Dendritic cell treated with granulocyte-macrophage colony-stimulating factor and Interleukin-4, amounts not matched to agents 40 ng/mL and 50 ng/mL, for 4 days (primary cell): Measurements from ENCODE around the gene GABRB2.
"Not testable (repeated sequence)": the region's sequence is repeated elsewhere in the genome, so short reads cannot be mapped to it uniquely, and the experiment has no call there.

Experiments used
- H3K27ac Mint-ChIP-seq: one replicate; pipeline ENCODE4 v1.8.0; 2022; ENCODE audit warnings: mild to moderate bottlenecking, mixed read lengths
- H3K27me3 Mint-ChIP-seq: one replicate; pipeline ENCODE4 v1.8.0; 2022; ENCODE audit warnings: mild to moderate bottlenecking, mixed read lengths
- H3K36me3 Mint-ChIP-seq: one replicate; pipeline ENCODE4 v1.8.0; 2022; ENCODE audit warnings: low read depth, mixed read lengths
- H3K4me1 Mint-ChIP-seq: one replicate; pipeline ENCODE4 v1.8.0; 2022; ENCODE audit warnings: low read depth, mixed read lengths
- H3K4me3 Mint-ChIP-seq: one replicate; pipeline ENCODE4 v1.8.0; 2022; ENCODE audit warnings: mild to moderate bottlenecking, moderate library complexity, mixed read lengths
- H3K9me3 Mint-ChIP-seq: one replicate; pipeline ENCODE4 v1.8.0; 2022; ENCODE audit warnings: mixed read lengths
- intact Hi-C: fragments of 100-400 bp; cut with micrococcal nuclease; formaldehyde crosslinking; loops from one replicate; pipeline ENCODE4 v1.15.0; 2022

GABRB2 gene

GRCh38 chr5:161340012-161340411 is 206.5 kb downstream of the GABRB2 start:
- intact Hi-C loops: no loop called here
- H3K9me3 Mint-ChIP-seq: no peaks in the 10 kb centered on the region
- no peaks in the 10 kb centered on the region for H3K4me1 Mint-ChIP-seq
- H3K27ac Mint-ChIP-seq: no peak overlapping the region
- no peak overlapping the region for H3K4me3 Mint-ChIP-seq
- H3K36me3 Mint-ChIP-seq: no peaks in the 10 kb centered on the region
- H3K27me3 Mint-ChIP-seq: no peaks in the 10 kb centered on the region

- no peak overlapping the region for H3K4me3 Mint-ChIP-seq
- H3K27ac Mint-ChIP-seq: no peak overlapping the region
- intact Hi-C loops: no loop called here
- peaks cover 12% of the 10 kb centered on the region for H3K9me3 Mint-ChIP-seq
- H3K27me3 Mint-ChIP-seq: no peaks in the 10 kb centered on the region
- H3K4me1 Mint-ChIP-seq: no peaks in the 10 kb centered on the region
- no peaks in the 10 kb centered on the region for H3K36me3 Mint-ChIP-seq
Measured at GRCh38 chr5:161333194-161333880, 213.2 kb downstream of the GABRB2 start.

GRCh38 chr5:161332343-161332742 is 214.2 kb downstream of the GABRB2 start:
- intact Hi-C loops: no loop called here
- no peak overlapping the region for H3K4me3 Mint-ChIP-seq
- H3K27me3 Mint-ChIP-seq: no peaks in the 10 kb centered on the region
- H3K36me3 Mint-ChIP-seq: no peaks in the 10 kb centered on the region
- H3K9me3 Mint-ChIP-seq: peaks cover 12% of the 10 kb centered on the region
- H3K27ac Mint-ChIP-seq: no peak overlapping the region
- no peaks in the 10 kb centered on the region for H3K4me1 Mint-ChIP-seq

- Mint-ChIP-seq H3K4me1 (no peaks in the 10 kb centered on the region), H3K4me3 (no peak overlapping the region), H3K9me3 (peaks cover 7% of the 10 kb centered on the region), H3K27me3 (no peaks in the 10 kb centered on the region), H3K36me3 (no peaks in the 10 kb centered on the region), H3K27ac (no peak overlapping the region)
- intact Hi-C loops: no loop called here
Measured at GRCh38 chr5:161314033-161314432, 232.5 kb downstream of the GABRB2 start.

- H3K36me3 Mint-ChIP-seq: no peaks in the 10 kb centered on the region
- H3K4me3 Mint-ChIP-seq: no peak overlapping the region
- H3K27me3 Mint-ChIP-seq: no peaks in the 10 kb centered on the region
- no peak overlapping the region for H3K27ac Mint-ChIP-seq
- peaks cover 7% of the 10 kb centered on the region for H3K9me3 Mint-ChIP-seq
- intact Hi-C loops: no loop called here
- H3K4me1 Mint-ChIP-seq: no peaks in the 10 kb centered on the region
Measured at GRCh38 chr5:161312882-161313281, 233.6 kb downstream of the GABRB2 start.

- no peaks in the 10 kb centered on the region for H3K27me3 Mint-ChIP-seq
- no peaks in the 10 kb centered on the region for H3K36me3 Mint-ChIP-seq
- H3K4me1 Mint-ChIP-seq: no peaks in the 10 kb centered on the region
- H3K4me3 Mint-ChIP-seq: no peak overlapping the region
- intact Hi-C loops: no loop called here
- no peak overlapping the region for H3K27ac Mint-ChIP-seq
- peaks cover 7% of the 10 kb centered on the region for H3K9me3 Mint-ChIP-seq
Measured at GRCh38 chr5:161311965-161312364, 234.6 kb downstream of the GABRB2 start.

- H3K36me3 Mint-ChIP-seq: no peaks in the 10 kb centered on the region
- no peaks in the 10 kb centered on the region for H3K4me1 Mint-ChIP-seq
- intact Hi-C loops: no loop called here
- H3K27me3 Mint-ChIP-seq: no peaks in the 10 kb centered on the region
- H3K4me3 Mint-ChIP-seq: no peak overlapping the region
- H3K9me3 Mint-ChIP-seq: peaks cover 7% of the 10 kb centered on the region
- no peak overlapping the region for H3K27ac Mint-ChIP-seq
Measured at GRCh38 chr5:161311146-161311708, 235.3 kb downstream of the GABRB2 start.

- Mint-ChIP-seq H3K27ac (no peak overlapping the region), H3K4me1 (no peaks in the 10 kb centered on the region)
- intact Hi-C loops: no loop called here
Measured at GRCh38 chr5:161306351-161306995, 240.1 kb downstream of the GABRB2 start.

GRCh38 chr5:161305601-161306000 is 240.9 kb downstream of the GABRB2 start:
- Mint-ChIP-seq H3K9me3 (peaks cover 7% of the 10 kb centered on the region), H3K4me3 (no peak overlapping the region), H3K36me3 (no peaks in the 10 kb centered on the region), H3K4me1 (no peaks in the 10 kb centered on the region), H3K27me3 (no peaks in the 10 kb centered on the region), H3K27ac (no peak overlapping the region)
- intact Hi-C loops: no loop called here

More at GRCh38 chr5:161306351-161306995, 240.1 kb downstream of the GABRB2 start:
- Mint-ChIP-seq H3K36me3 (no peaks in the 10 kb centered on the region), H3K27me3 (no peaks in the 10 kb centered on the region), H3K9me3 (peaks cover 7% of the 10 kb centered on the region), H3K4me3 (no peak overlapping the region)

- H3K27ac Mint-ChIP-seq: no peak overlapping the region
Measured at GRCh38 chr5:161302559-161302958, 244.0 kb downstream of the GABRB2 start.

GRCh38 chr5:161301586-161301985 is 244.9 kb downstream of the GABRB2 start:
- H3K27ac Mint-ChIP-seq: no peak overlapping the region

More at GRCh38 chr5:161302559-161302958, 244.0 kb downstream of the GABRB2 start:
- intact Hi-C loops: no loop called here
- no peaks in the 10 kb centered on the region for H3K36me3 Mint-ChIP-seq
- peaks cover 24% of the 10 kb centered on the region for H3K9me3 Mint-ChIP-seq
- no peaks in the 10 kb centered on the region for H3K27me3 Mint-ChIP-seq
- no peaks in the 10 kb centered on the region for H3K4me1 Mint-ChIP-seq
- no peak overlapping the region for H3K4me3 Mint-ChIP-seq

GRCh38 chr5:161299053-161299452 is 247.5 kb downstream of the GABRB2 start:
- Mint-ChIP-seq H3K4me1 (no peaks in the 10 kb centered on the region), H3K9me3 (peaks cover 26% of the 10 kb centered on the region)
- intact Hi-C loops: no loop called here

More at GRCh38 chr5:161301586-161301985, 244.9 kb downstream of the GABRB2 start:
- Mint-ChIP-seq H3K36me3 (no peaks in the 10 kb centered on the region), H3K9me3 (peaks cover 26% of the 10 kb centered on the region), H3K27me3 (no peaks in the 10 kb centered on the region), H3K4me1 (no peaks in the 10 kb centered on the region), H3K4me3 (no peak overlapping the region)
- intact Hi-C loops: no loop called here

GRCh38 chr5:161297388-161297787 is 249.1 kb downstream of the GABRB2 start:
- H3K4me1 Mint-ChIP-seq, intact Hi-C loops, H3K4me3 Mint-ChIP-seq, H3K27ac Mint-ChIP-seq, H3K27me3 Mint-ChIP-seq, H3K36me3 Mint-ChIP-seq: not testable (repeated sequence)
- H3K9me3 Mint-ChIP-seq: peaks cover 26% of the 10 kb centered on the region

More at GRCh38 chr5:161299053-161299452, 247.5 kb downstream of the GABRB2 start:
- Mint-ChIP-seq H3K4me3 (no peak overlapping the region), H3K36me3 (no peaks in the 10 kb centered on the region), H3K27me3 (no peaks in the 10 kb centered on the region), H3K27ac (no peak overlapping the region)

GRCh38 chr5:161295721-161296250 is 250.7 kb downstream of the GABRB2 start:
- peaks cover 26% of the 10 kb centered on the region for H3K9me3 Mint-ChIP-seq
- no peaks in the 10 kb centered on the region for H3K4me1 Mint-ChIP-seq
- no peak overlapping the region for H3K27ac Mint-ChIP-seq
- no peaks in the 10 kb centered on the region for H3K36me3 Mint-ChIP-seq
- intact Hi-C loops: no loop called here
- H3K27me3 Mint-ChIP-seq: no peaks in the 10 kb centered on the region
- no peak overlapping the region for H3K4me3 Mint-ChIP-seq
